K562 (cell line): Measurements from ENCODE around the gene SON. TPM values are rescaled to one million over a fixed set of nuclear protein-coding genes. Genes with fewer than 3 reads are reported as not detected.
A peak's percentile ranks its signal among the peaks of the same experiment; 100 is the strongest.

Experiments used
- CEBPB ChIP-seq: fragments of 450-650 bp; IDR thresholded peaks from 2 replicates; pipeline ENCODE4 v1.6.1; 2016; ENCODE audit warnings: missing genetic modification characterization, missing compliant biosample characterization
- CREB3L1 ChIP-seq: fragments of 450-650 bp; IDR thresholded peaks from 2 replicates; pipeline ENCODE4 v1.6.1; 2014; ENCODE audit warnings: low read depth, mild to moderate bottlenecking, moderate library complexity, borderline replicate concordance
- CREB5 ChIP-seq: fragments of 250-450 bp; sonication (Bioruptor Pico); IDR thresholded peaks from 2 replicates; pipeline ENCODE4 v1.5.0; 2020; ENCODE audit warnings: mild to moderate bottlenecking
- GABPB2 ChIP-seq: fragments of 250-450 bp; sonication (Bioruptor Pico); conservative IDR thresholded peaks from 2 replicates; pipeline ENCODE4 v1.5.1; 2021; ENCODE audit warnings: mild to moderate bottlenecking
- GATAD2B ChIP-seq: fragments of 450-650 bp; IDR thresholded peaks from 2 replicates; pipeline ENCODE4 v1.6.1; 2017; ENCODE audit warnings: mild to moderate bottlenecking, borderline replicate concordance
- HNRNPL ChIP-seq: fragments of 200-400 bp; formaldehyde crosslinking; IDR thresholded peaks from 2 replicates; pipeline ENCODE4 v1.6.1; 2017; ENCODE audit warnings: low read depth, mild to moderate bottlenecking, low read length
- KLF16 ChIP-seq: IDR thresholded peaks from 2 replicates; pipeline ENCODE4 v1.6.1; 2016; ENCODE audit warnings: antibody characterized with exemption
- MEF2A ChIP-seq: IDR thresholded peaks from 2 replicates; pipeline ENCODE4 v1.6.1; 2011; ENCODE audit warnings: low read depth, mild to moderate bottlenecking, low read length, moderate library complexity; ENCODE audit not compliant: control insufficient read depth
- MEF2D ChIP-seq: conservative IDR thresholded peaks from 2 replicates; pipeline ENCODE4 v1.6.1; 2016; ENCODE audit warnings: low read depth, missing genetic modification characterization, missing compliant biosample characterization
- NFE2 ChIP-seq: IDR thresholded peaks from 2 replicates; pipeline ENCODE4 v1.6.1; 2014; ENCODE audit warnings: antibody characterized with exemption, low read depth
- NR2C1 ChIP-seq, 2 experiments: fragments of 450-650 bp; IDR thresholded peaks; 2 replicates each; pipeline ENCODE4 v1.6.1; 2017; ENCODE audit warnings: mild to moderate bottlenecking in 2 of 2, antibody characterized with exemption in 1 of 2, inconsistent platforms in 1 of 2, missing compliant biosample characterization in 1 of 2, missing genetic modification characterization in 1 of 2
- POLR2AphosphoS5 ChIP-seq: IDR thresholded peaks from 2 replicates; pipeline ENCODE4 v1.6.1; 2011; ENCODE audit warnings: mild to moderate bottlenecking, low read depth, low read length, moderate library complexity; ENCODE audit not compliant: control insufficient read depth, insufficient read depth
- POU5F1 ChIP-seq: fragments of 150-350 bp; IDR thresholded peaks from 2 replicates; pipeline ENCODE4 v1.6.1; 2014; ENCODE audit warnings: borderline replicate concordance, low read length, low read depth, mild to moderate bottlenecking; ENCODE audit not compliant: partially characterized antibody
- PRMT5 ChIP-seq: sonication (generic); formaldehyde crosslinking; IDR thresholded peaks from 2 replicates; pipeline ENCODE4 v1.5.0; 2020; ENCODE audit warnings: missing genetic modification reagents
- SIN3B ChIP-seq: fragments of 450-650 bp; IDR thresholded peaks from 2 replicates; pipeline ENCODE4 v1.6.1; 2017; ENCODE audit warnings: low read depth, mild to moderate bottlenecking, moderate library complexity
- SMARCB1 ChIP-seq: IDR thresholded peaks from 2 replicates; pipeline ENCODE4 v1.6.1; 2011; ENCODE audit warnings: improper control_type of control experiment, low read depth; ENCODE audit not compliant: insufficient read length
- SNIP1 ChIP-seq: fragments of 450-650 bp; IDR thresholded peaks from 2 replicates; pipeline ENCODE4 v1.7.1; 2017; ENCODE audit warnings: low read depth, mild to moderate bottlenecking
- SP2 ChIP-seq: IDR thresholded peaks from 2 replicates; pipeline ENCODE4 v1.6.1; 2011; ENCODE audit warnings: mild to moderate bottlenecking, low read depth, low read length, moderate library complexity; ENCODE audit not compliant: poor library complexity, severe bottlenecking; ENCODE audit errors: extremely low read depth
- TARDBP ChIP-seq: fragments of 450-650 bp; IDR thresholded peaks from 2 replicates; pipeline ENCODE4 v1.6.1; 2016
- U2AF2 ChIP-seq: fragments of 200-400 bp; formaldehyde crosslinking; optimal IDR thresholded peaks from 2 replicates; pipeline ENCODE3; 2017; ENCODE audit warnings: low read depth, mild to moderate bottlenecking, low read length
- ZNF12 ChIP-seq: sonication (generic); formaldehyde crosslinking; IDR thresholded peaks from 2 replicates; pipeline ENCODE4 v1.4.0; 2020; ENCODE audit warnings: mild to moderate bottlenecking, missing genetic modification reagents
- ZNF408 ChIP-seq: fragments of 250-450 bp; sonication (Bioruptor Pico); IDR thresholded peaks from 2 replicates; pipeline ENCODE4 v1.4.0; 2020; ENCODE audit warnings: low read depth, mild to moderate bottlenecking, moderate library complexity
- ZNF431 ChIP-seq: sonication (generic); formaldehyde crosslinking; IDR thresholded peaks from 2 replicates; pipeline ENCODE4 v1.8.0; 2022; ENCODE audit warnings: mild to moderate bottlenecking, missing genetic modification reagents
- ZNF511 ChIP-seq: sonication (generic); formaldehyde crosslinking; IDR thresholded peaks from 2 replicates; pipeline ENCODE4 v1.8.0; 2022; ENCODE audit warnings: mild to moderate bottlenecking, missing genetic modification reagents
- ZNF586 ChIP-seq: fragments of 450-650 bp; formaldehyde crosslinking; conservative IDR thresholded peaks from 2 replicates; pipeline ENCODE4 v1.4.0; 2020; ENCODE audit warnings: mild to moderate bottlenecking, moderate library complexity
- ZNF644 ChIP-seq: fragments of 200-800 bp; sonication (Bioruptor generic); IDR thresholded peaks from 2 replicates; pipeline ENCODE4 v1.6.1; 2016; ENCODE audit warnings: low read depth, missing genetic modification characterization, missing compliant biosample characterization
- polyA plus RNA-seq, 8 experiments: library from polyadenylated mRNA; depleted of rRNA in 4 of 8; stranded (reverse) in 5 of 8; unstranded in 3 of 8; fragments of >200 nt; fragmentation: Nextera tagmentation in 2 of 8; fragmentation: Illumina TruSeq in 1 of 8; extraction: Ambion mirVana in 2 of 8; extraction: Trizol in 1 of 8; gene quantifications; 2 replicates each; pipeline versions ENCODE4 v1.2.1 to v1.2.3, GENCODE V29; 2011 to 2014; ENCODE audit warnings: inconsistent platforms in 1 of 8, missing spikeins in 1 of 8
- total RNA-seq, 7 experiments: library from RNA; depleted of rRNA in 6 of 7; stranded (reverse); fragments of >200 nt in 6 of 7; fragmentation: Illumina TruSeq in 2 of 7; extraction: Trizol in 2 of 7; gene quantifications; 2 replicates each; pipeline versions ENCODE4 v1.2.1 to v1.2.3, GENCODE V29; 2011 to 2021; ENCODE audit warnings: low replicate concordance in 1 of 7

Gene SON
- total and polyA plus RNA-seq, 9 of the 15 experiments (the other 6 are each of a cell fraction or from before 2014, with no cell fraction given): 105 to 742 (median 187) TPM

GRCh38 chr21:33541756-33542639 is 840 bp upstream of the SON start, which contains the start of gene GART (continued):
- TF ChIP-seq HNRNPL: peak; percentile 29; the same call in 1 of the 2 replicates
- no peak for TF ChIP-seq GABPB2
- no peak for TF ChIP-seq CEBPB (tag)
- 0 out of 2 replicates have a peak, but pooled peaks have one; percentile 24 for TF ChIP-seq NR2C1 (IDR thresholded peaks at IDR 0.05)
- TF ChIP-seq NR2C1 (tag; IDR thresholded peaks at IDR 0.05): 0 out of 2 replicates have a peak, but pooled peaks have one; percentile 28
- no peak for TF ChIP-seq MEF2A
- TF ChIP-seq ZNF408 (CRISPR knock-in tag): no peak
- no peak for TF ChIP-seq NFE2
- TF ChIP-seq PRMT5: no peak
- TF ChIP-seq GATAD2B: peak; percentile 40; the same call in 1 of the 2 replicates
- no peak for TF ChIP-seq POU5F1
- no peak for TF ChIP-seq CREB3L1
- TF ChIP-seq SP2: no peak
- 0 out of 2 replicates have a peak, but pooled peaks have one; percentile 16 for TF ChIP-seq ZNF511 (CRISPR knock-in tag)
- no peak for TF ChIP-seq KLF16
- TF ChIP-seq ZNF586 (CRISPR knock-in tag): 0 out of 2 replicates have a peak, but pooled peaks have one; percentile 49
- no peak for TF ChIP-seq MEF2D (tag)
- TF ChIP-seq ZNF644 (tag): no peak; the same call in 1 of the 2 replicates
- peak; percentile 88; the same call in 1 of the 2 replicates for TF ChIP-seq ZNF12 (CRISPR knock-in tag)
- peak; percentile 94 for TF ChIP-seq POLR2AphosphoS5
- no peak for TF ChIP-seq CREB5
- no peak for TF ChIP-seq ZNF431 (CRISPR knock-in tag)
- peak; percentile 32; the same call in 1 of the 2 replicates for TF ChIP-seq SIN3B
- TF ChIP-seq SMARCB1: no peak
- TF ChIP-seq SNIP1: no peak
- TF ChIP-seq U2AF2: no peak
- no peak for TF ChIP-seq TARDBP
